ENCODE measurements around the gene ANKRD44.

ANKRD44 gene

GRCh38 chr2:197145471-197146056, 165.0 kb downstream of the ANKRD44 start:
- DNase-seq (ENCODE audit: low read depth), result no peak

- no peak for DNase-seq (ENCODE audit: low read depth)
Measured at GRCh38 chr2:197144183-197144582, 166.4 kb downstream of the ANKRD44 start.

GRCh38 chr2:197141702-197142473, 168.7 kb downstream of the ANKRD44 start:
- no peak for DNase-seq (ENCODE audit: low read depth)

- DNase-seq (ENCODE audit: low read depth), result no peak
Measured at GRCh38 chr2:197140045-197140444, 170.5 kb downstream of the ANKRD44 start.

- DNase-seq (ENCODE audit: low read depth), result no peak
Measured at GRCh38 chr2:197138506-197138905, 172.1 kb downstream of the ANKRD44 start.

- no peak for DNase-seq (ENCODE audit: low read depth)
Measured at GRCh38 chr2:197137826-197138477, 172.6 kb downstream of the ANKRD44 start.

GRCh38 chr2:197137231-197137630, 173.3 kb downstream of the ANKRD44 start:
- DNase-seq (ENCODE audit: low read depth), result no peak

- no peak for DNase-seq (ENCODE audit: low read depth)
Measured at GRCh38 chr2:197136452-197136851, 174.1 kb downstream of the ANKRD44 start.

- no peak for DNase-seq (ENCODE audit: low read depth)
Measured at GRCh38 chr2:197135806-197136205, 174.8 kb downstream of the ANKRD44 start.

- DNase-seq (ENCODE audit: low read depth), result no peak
Measured at GRCh38 chr2:197134206-197134605, 176.4 kb downstream of the ANKRD44 start.

- DNase-seq (ENCODE audit: low read depth), result no peak
Measured at GRCh38 chr2:197131558-197131855, 179.1 kb downstream of the ANKRD44 start.

- no peak for DNase-seq (ENCODE audit: low read depth)
Measured at GRCh38 chr2:197130318-197130717, 180.3 kb downstream of the ANKRD44 start.

GRCh38 chr2:197128897-197129296, 181.7 kb downstream of the ANKRD44 start:
- no peak for DNase-seq (ENCODE audit: low read depth)

- no peak for DNase-seq (ENCODE audit: low read depth)
Measured at GRCh38 chr2:197128126-197128525, 182.5 kb downstream of the ANKRD44 start.

- no peak for DNase-seq (ENCODE audit: low read depth)
Measured at GRCh38 chr2:197126630-197127352, 183.8 kb downstream of the ANKRD44 start.

- DNase-seq (ENCODE audit: low read depth), result no peak
Measured at GRCh38 chr2:197124639-197125390, 185.8 kb downstream of the ANKRD44 start.

GRCh38 chr2:197122821-197123220, 187.8 kb downstream of the ANKRD44 start:
- DNase-seq (ENCODE audit: low read depth), result no peak

- no peak for DNase-seq (ENCODE audit: low read depth)
Measured at GRCh38 chr2:197121756-197122385, 188.7 kb downstream of the ANKRD44 start.

- DNase-seq (ENCODE audit: low read depth), result no peak
Measured at GRCh38 chr2:197121255-197121654, 189.3 kb downstream of the ANKRD44 start.

GRCh38 chr2:197116306-197116879, 194.2 kb downstream of the ANKRD44 start:
- DNase-seq (ENCODE audit: low read depth), result no peak

- no peak for DNase-seq (ENCODE audit: low read depth)
Measured at GRCh38 chr2:197115325-197115724, 195.3 kb downstream of the ANKRD44 start.

All from activated T-helper 9 cell treated with anti-CD3 and anti-CD28 coated beads, Interleukin-2, amount 50 U/mL, for 16 hours (primary cell).